ENCODE measurements around the gene IMP4.

DNA sequence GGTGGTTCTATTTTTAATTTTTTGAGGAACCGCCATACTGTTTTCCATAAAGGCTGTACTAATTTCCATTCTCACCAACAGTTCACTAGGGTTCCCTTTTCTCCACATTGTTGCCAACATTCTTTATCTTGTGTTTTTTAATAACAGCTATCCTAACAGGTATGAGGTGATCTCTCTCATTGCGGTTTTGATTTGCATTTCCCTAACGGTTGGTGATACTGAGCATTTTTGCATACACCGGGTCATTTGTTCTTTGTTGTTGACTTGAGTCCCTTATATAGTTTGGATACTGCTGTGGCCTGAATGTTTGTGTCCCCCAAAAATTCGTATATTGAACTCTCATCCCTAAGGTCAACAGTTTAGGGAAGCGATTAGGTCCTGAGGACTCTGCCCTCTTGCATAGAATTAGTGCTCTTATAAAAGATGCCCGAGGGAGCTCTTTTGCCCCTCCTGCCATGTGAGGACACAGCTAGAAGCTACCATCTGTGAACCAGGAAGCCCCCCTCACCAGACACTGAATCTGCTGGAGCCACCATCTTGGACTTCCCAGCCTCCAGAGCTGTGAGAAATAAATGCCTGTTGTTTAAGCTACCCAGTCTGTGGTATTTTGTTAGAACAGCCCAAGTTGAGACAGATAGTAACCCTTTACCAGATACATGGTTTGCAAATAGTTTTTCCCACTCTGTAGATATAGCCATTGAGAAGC lies 4.7 kb downstream of the IMP4 start:
- no peak for TF ChIP-seq EZH2 (IDR thresholded peaks at IDR 0.05; ENCODE audit: borderline replicate concordance)
- TF ChIP-seq, protein P1, sequence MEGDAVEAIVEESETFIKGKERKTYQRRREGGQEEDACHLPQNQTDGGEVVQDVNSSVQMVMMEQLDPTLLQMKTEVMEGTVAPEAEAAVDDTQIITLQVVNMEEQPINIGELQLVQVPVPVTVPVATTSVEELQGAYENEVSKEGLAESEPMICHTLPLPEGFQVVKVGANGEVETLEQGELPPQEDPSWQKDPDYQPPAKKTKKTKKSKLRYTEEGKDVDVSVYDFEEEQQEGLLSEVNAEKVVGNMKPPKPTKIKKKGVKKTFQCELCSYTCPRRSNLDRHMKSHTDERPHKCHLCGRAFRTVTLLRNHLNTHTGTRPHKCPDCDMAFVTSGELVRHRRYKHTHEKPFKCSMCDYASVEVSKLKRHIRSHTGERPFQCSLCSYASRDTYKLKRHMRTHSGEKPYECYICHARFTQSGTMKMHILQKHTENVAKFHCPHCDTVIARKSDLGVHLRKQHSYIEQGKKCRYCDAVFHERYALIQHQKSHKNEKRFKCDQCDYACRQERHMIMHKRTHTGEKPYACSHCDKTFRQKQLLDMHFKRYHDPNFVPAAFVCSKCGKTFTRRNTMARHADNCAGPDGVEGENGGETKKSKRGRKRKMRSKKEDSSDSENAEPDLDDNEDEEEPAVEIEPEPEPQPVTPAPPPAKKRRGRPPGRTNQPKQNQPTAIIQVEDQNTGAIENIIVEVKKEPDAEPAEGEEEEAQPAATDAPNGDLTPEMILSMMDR (IDR thresholded peaks at IDR 0.05; ENCODE audit: poor library complexity) = no peak

Measured in hepatocyte (in vitro differentiated cells).